ENCODE data around the gene APOA4.

Gene APOA4

GRCh38 chr11:116798368-116798767, 24.7 kb downstream of the APOA4 start:
- no peak for DNase-seq

- DNase-seq: no peak
Observed at GRCh38 chr11:116797816-116798215, 25.3 kb downstream of the APOA4 start.

- DNase-seq: no peak
Observed at GRCh38 chr11:116796548-116796947, 26.6 kb downstream of the APOA4 start.

GRCh38 chr11:116794851-116795250, 28.3 kb downstream of the APOA4 start:
- no peak for DNase-seq

- peak; percentile 15 for DNase-seq
Observed at GRCh38 chr11:116793772-116794097, 29.4 kb downstream of the APOA4 start.

- DNase-seq: peak; percentile 80
Observed at GRCh38 chr11:116792869-116793771, 30.0 kb downstream of the APOA4 start.

- no peak for DNase-seq
Observed at GRCh38 chr11:116792144-116792868, 30.8 kb downstream of the APOA4 start.

GRCh38 chr11:116791813-116792143, 31.3 kb downstream of the APOA4 start, which contains the start of gene APOA5:
Gene APOA5, minus strand, starts transcription at chr11:116791879. Its CDS starts 19 bp downstream, at chr11:116791860.
- DNase-seq: no peak

- DNase-seq: peak; percentile 53
Observed at GRCh38 chr11:116791002-116791812, 31.9 kb downstream of the APOA4 start.

GRCh38 chr11:116790167-116791001, 32.7 kb downstream of the APOA4 start:
- DNase-seq: no peak

GRCh38 chr11:116788975-116789374, 34.1 kb downstream of the APOA4 start:
- no peak for DNase-seq

- no peak for DNase-seq
Observed at GRCh38 chr11:116788534-116788933, 34.6 kb downstream of the APOA4 start.

GRCh38 chr11:116787786-116788486, 35.2 kb downstream of the APOA4 start, which contains the start of gene ZPR1:
Gene ZPR1, minus strand, starts transcription at chr11:116788023. Its CDS starts 33 bp downstream, at chr11:116787990.
- peak; percentile 64 for DNase-seq

- DNase-seq: no peak
Observed at GRCh38 chr11:116787436-116787785, 35.7 kb downstream of the APOA4 start.

GRCh38 chr11:116786966-116787365, 36.1 kb downstream of the APOA4 start:
- no peak for DNase-seq

GRCh38 chr11:116786326-116786725, 36.8 kb downstream of the APOA4 start:
- no peak for DNase-seq

- no peak for DNase-seq
Observed at GRCh38 chr11:116782728-116783127, 40.4 kb downstream of the APOA4 start.

GRCh38 chr11:116778556-116778955, 44.5 kb downstream of the APOA4 start:
- no peak for DNase-seq

GRCh38 chr11:116777056-116777455, 46.0 kb downstream of the APOA4 start:
- DNase-seq: no peak

GRCh38 chr11:116776522-116776984, 46.6 kb downstream of the APOA4 start:
- DNase-seq: no peak

GRCh38 chr11:116775975-116776374, 47.1 kb downstream of the APOA4 start:
- DNase-seq: no peak

GRCh38 chr11:116774661-116775060, 48.4 kb downstream of the APOA4 start:
- DNase-seq: no peak
